ENCODE data around the gene DIO3.

DNA sequence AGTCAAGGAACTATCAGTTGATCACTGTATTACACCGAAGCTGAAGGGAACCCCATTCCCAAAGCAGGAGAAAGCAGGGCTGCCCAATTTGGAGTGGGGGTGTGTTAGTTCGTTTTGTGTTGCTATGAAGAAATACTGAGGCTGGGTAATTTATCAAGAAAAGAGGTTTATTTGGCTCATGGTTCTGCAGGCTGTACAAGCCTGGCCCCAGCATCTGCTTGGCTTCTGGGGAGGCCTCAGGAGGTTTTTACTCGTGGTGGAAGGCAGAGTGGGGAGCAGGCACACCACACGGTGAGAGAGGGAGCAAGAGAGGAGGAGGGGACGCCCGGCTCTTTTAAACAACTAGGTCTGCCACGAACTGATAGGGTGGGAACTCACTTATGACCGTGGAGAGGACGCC lies 16.7 kb upstream of the DIO3 start:
- TF ChIP-seq POLR2AphosphoS5 (IDR thresholded peaks at IDR 0.05), result no peak
- TF ChIP-seq, protein P1, sequence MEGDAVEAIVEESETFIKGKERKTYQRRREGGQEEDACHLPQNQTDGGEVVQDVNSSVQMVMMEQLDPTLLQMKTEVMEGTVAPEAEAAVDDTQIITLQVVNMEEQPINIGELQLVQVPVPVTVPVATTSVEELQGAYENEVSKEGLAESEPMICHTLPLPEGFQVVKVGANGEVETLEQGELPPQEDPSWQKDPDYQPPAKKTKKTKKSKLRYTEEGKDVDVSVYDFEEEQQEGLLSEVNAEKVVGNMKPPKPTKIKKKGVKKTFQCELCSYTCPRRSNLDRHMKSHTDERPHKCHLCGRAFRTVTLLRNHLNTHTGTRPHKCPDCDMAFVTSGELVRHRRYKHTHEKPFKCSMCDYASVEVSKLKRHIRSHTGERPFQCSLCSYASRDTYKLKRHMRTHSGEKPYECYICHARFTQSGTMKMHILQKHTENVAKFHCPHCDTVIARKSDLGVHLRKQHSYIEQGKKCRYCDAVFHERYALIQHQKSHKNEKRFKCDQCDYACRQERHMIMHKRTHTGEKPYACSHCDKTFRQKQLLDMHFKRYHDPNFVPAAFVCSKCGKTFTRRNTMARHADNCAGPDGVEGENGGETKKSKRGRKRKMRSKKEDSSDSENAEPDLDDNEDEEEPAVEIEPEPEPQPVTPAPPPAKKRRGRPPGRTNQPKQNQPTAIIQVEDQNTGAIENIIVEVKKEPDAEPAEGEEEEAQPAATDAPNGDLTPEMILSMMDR (IDR thresholded peaks at IDR 0.05), result no peak
- no peak for TF ChIP-seq POLR2A (IDR thresholded peaks at IDR 0.05)
